Muscle of back (tissue), 13 donors: ENCODE data around the gene RIMKLA. TPM values are rescaled to one million over a fixed set of nuclear protein-coding genes. Genes with fewer than 3 reads are reported as not detected.

Source experiments
- DNase-seq, 3 donors: peaks; one replicate each; pipeline versions ENCODE4 v3.0.0 to v3.0.0-alpha.2; 2013
- long read RNA-seq, 9 donors: transcript quantifications; one replicate each; lab custom pipeline, GENCODE V29; 2026
- polyA plus RNA-seq, 10 donors: library from polyadenylated mRNA; unstranded; fragments of 120-200 nt; gene quantifications; one replicate each; pipeline ENCODE4 v1.2.1, GENCODE V29; 2013; ENCODE audit not compliant: insufficient read length in 10 of 10

Gene RIMKLA
- 1 to 10 TPM in 7 of 10 donors, under 1 TPM in 3; 0.67 to 2.2 (median 1.4) TPM for polyA plus RNA-seq
- long read RNA-seq, donor 1: 0 reads
- long read RNA-seq, donor 2, full-length matches to known transcripts: 2 of 2 reads
- long read RNA-seq, donor 2, partial matches to known transcripts: 0 of 2 reads
- long read RNA-seq, donor 2, other reads (novel, unspliced or antisense): 0 of 2 reads
- long read RNA-seq, donor 3: 0 reads
- long read RNA-seq, donor 4: 0 reads
- long read RNA-seq, donor 5, full-length matches to known transcripts: 1 of 1 reads
- long read RNA-seq, donor 5, partial matches to known transcripts: 0 of 1 reads
- long read RNA-seq, donor 5, other reads (novel, unspliced or antisense): 0 of 1 reads
- long read RNA-seq, donor 6: 0 reads
- long read RNA-seq, donor 7: 0 reads
- long read RNA-seq, donor 8, full-length matches to known transcripts: 1 of 1 reads
- long read RNA-seq, donor 8, partial matches to known transcripts: 0 of 1 reads
- long read RNA-seq, donor 8, other reads (novel, unspliced or antisense): 0 of 1 reads
- long read RNA-seq, donor 9: 0 reads

GRCh38 chr1:42380586-42381279 lies at the start of gene RIMKLA:
Gene RIMKLA (plus strand): TSS chr1:42380792. CDS start chr1:42380935, 143 bp downstream.
- peak; percentile 24 to 56 (median 49) for DNase-seq

GRCh38 chr1:42332877-42333276 lies 47.7 kb upstream of the RIMKLA start:
- no peak for DNase-seq

GRCh38 chr1:42333662-42334239 lies 46.8 kb upstream of the RIMKLA start:
- DNase-seq: no peak

GRCh38 chr1:42334240-42335049 lies 46.1 kb upstream of the RIMKLA start:
- DNase-seq: peak; percentile 43 to 83 (median 59)

- peak; percentile 96 to 97 (median 97) for DNase-seq
Measured at GRCh38 chr1:42335050-42335808, 45.4 kb upstream of the RIMKLA start, which contains the start of gene FOXJ3. Gene FOXJ3 (minus strand): TSS chr1:42335235. CDS start chr1:42311093, 24,142 bp downstream.

GRCh38 chr1:42335809-42336518 lies 44.6 kb upstream of the RIMKLA start:
- peak in 2 of 3 donors; percentile 14 to 22 for DNase-seq

GRCh38 chr1:42336978-42337377 lies 43.6 kb upstream of the RIMKLA start:
- DNase-seq: no peak

GRCh38 chr1:42340093-42340492 lies 40.5 kb upstream of the RIMKLA start:
- DNase-seq: no peak

GRCh38 chr1:42340901-42341300 lies 39.7 kb upstream of the RIMKLA start:
- no peak for DNase-seq

- DNase-seq: no peak
Measured at GRCh38 chr1:42343049-42343448, 37.5 kb upstream of the RIMKLA start.

GRCh38 chr1:42348498-42348897 lies 32.1 kb upstream of the RIMKLA start:
- DNase-seq: no peak

GRCh38 chr1:42350086-42350485 lies 30.5 kb upstream of the RIMKLA start:
- DNase-seq: no peak

GRCh38 chr1:42358791-42359190 lies 21.8 kb upstream of the RIMKLA start:
- no peak for DNase-seq

- DNase-seq: no peak
Measured at GRCh38 chr1:42359466-42359865, 21.1 kb upstream of the RIMKLA start.

GRCh38 chr1:42364089-42364488 lies 16.5 kb upstream of the RIMKLA start:
- no peak for DNase-seq

GRCh38 chr1:42364542-42364941 lies 16.1 kb upstream of the RIMKLA start:
- no peak for DNase-seq

- DNase-seq: no peak
Measured at GRCh38 chr1:42365118-42365517, 15.5 kb upstream of the RIMKLA start.

GRCh38 chr1:42368096-42368795 lies 12.3 kb upstream of the RIMKLA start:
- no peak for DNase-seq

GRCh38 chr1:42369471-42369870 lies 11.1 kb upstream of the RIMKLA start:
- no peak for DNase-seq
